Measurements from ENCODE around the gene SMURF2. TPM values are rescaled to one million over a fixed set of nuclear protein-coding genes. Genes with fewer than 3 reads are reported as not detected.

The SMURF2 gene
- total and polyA plus RNA-seq, 8 donors = 2.6 to 54.3 (median 17.2) TPM

DNA sequence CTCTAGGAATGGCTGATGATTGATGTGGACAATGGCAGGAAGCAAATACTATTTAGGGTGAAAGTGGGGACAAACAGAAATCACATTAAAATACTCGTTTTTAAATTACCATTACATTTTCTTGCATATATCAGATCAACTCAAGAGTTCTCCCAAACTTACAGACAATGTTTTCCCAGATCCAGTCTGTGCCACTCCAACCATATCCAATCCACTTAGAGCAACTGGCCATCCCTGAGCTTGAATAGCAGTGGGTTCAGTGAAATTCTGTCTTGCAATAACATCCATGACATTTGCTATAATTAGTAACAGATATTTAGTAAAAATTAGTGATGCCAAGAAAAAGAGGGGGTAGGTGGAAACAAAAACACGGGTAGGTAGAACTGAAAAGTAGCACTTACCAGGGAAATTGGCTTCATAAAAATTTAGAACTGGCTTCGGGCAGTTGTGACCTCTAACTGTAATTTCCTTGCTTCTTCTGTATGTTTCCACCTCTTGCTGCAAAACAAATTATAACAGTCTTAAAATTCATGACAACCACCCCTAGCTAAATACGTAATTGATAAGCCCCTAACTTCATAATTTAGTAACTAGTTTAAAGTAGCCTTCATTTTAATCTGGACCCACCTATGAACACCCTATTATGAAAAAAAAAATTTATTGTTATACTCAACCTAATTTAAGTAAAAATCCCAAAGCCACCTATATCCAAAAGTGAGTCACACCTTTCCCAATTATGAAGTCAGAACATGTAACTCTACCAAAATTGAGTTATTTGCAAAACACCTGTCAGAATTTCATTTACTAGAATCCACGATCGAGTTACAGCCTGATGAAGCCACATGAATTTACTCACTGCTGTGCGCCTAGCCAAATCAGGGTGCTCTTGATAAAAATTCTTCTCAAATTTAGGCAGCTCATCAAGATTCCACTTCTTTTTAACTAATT, 158.0 kb downstream of the SMURF2 start:
- whole genome bisulfite sequencing, 5 donors = 8 to 22% (median 14%) methylated on average over 7 of the region's 7 CpGs
- peak overlapping the region; percentile 62 to 89 (median 86) for H3K4me3 ChIP-seq
- H3K36me3 ChIP-seq = peaks cover 57 to 60% (median 58%) of the 10 kb centered on the region in 4 donors

DNA sequence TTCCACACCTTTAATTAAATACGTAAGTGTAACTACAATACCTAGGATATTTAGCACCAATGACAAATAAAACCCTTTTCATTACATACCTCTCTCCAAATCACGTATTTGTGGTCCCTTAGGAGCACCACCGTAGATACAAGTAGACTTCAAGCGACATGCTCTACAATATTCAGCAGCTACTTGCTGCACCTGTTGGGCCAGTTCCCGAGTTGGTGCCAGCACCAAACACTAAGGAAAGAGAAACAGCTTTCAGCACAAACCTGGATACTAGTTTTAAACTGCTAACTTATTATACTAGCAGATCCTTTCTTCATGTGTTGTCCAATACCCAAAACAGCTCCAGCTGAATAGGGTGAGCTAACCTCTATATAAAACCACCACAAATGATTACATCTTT, 158.8 kb downstream of the SMURF2 start:
- intact Hi-C loops (cut with DNase I; ENCODE audit: low total_unique reads) = no loop called here
- H3K27ac ChIP-seq = peak overlapping the region in 4 of 5 donors; percentile 33 to 100 (median 99)
- WGBS, 5 donors = 41 to 59% (median 47%) methylated on average over 5 of the region's 5 CpGs

More for the DNA sequence above, 158.0 kb downstream of the SMURF2 start:
- TF ChIP-seq POLR2A (IDR thresholded peaks at IDR 0.05) = no peak
- TF ChIP-seq POLR2AphosphoS5 (IDR thresholded peaks at IDR 0.05) = no peak
- TF ChIP-seq, protein P1, sequence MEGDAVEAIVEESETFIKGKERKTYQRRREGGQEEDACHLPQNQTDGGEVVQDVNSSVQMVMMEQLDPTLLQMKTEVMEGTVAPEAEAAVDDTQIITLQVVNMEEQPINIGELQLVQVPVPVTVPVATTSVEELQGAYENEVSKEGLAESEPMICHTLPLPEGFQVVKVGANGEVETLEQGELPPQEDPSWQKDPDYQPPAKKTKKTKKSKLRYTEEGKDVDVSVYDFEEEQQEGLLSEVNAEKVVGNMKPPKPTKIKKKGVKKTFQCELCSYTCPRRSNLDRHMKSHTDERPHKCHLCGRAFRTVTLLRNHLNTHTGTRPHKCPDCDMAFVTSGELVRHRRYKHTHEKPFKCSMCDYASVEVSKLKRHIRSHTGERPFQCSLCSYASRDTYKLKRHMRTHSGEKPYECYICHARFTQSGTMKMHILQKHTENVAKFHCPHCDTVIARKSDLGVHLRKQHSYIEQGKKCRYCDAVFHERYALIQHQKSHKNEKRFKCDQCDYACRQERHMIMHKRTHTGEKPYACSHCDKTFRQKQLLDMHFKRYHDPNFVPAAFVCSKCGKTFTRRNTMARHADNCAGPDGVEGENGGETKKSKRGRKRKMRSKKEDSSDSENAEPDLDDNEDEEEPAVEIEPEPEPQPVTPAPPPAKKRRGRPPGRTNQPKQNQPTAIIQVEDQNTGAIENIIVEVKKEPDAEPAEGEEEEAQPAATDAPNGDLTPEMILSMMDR (IDR thresholded peaks at IDR 0.05) = no peak
- intact Hi-C loops (cut with DNase I; ENCODE audit: low total_unique reads) = no loop called here
- peak in 1 of 2 donors; percentile 25 for DNase-seq
- no peaks in the 10 kb centered on the region for H3K27me3 ChIP-seq
- H3K9me3 ChIP-seq = no peaks in the 10 kb centered on the region
- peaks cover 47 to 73% (median 62%) of the 10 kb centered on the region in 4 donors for H3K4me1 ChIP-seq
- peak overlapping the region; percentile 32 to 100 (median 100) for H3K27ac ChIP-seq

DNA sequence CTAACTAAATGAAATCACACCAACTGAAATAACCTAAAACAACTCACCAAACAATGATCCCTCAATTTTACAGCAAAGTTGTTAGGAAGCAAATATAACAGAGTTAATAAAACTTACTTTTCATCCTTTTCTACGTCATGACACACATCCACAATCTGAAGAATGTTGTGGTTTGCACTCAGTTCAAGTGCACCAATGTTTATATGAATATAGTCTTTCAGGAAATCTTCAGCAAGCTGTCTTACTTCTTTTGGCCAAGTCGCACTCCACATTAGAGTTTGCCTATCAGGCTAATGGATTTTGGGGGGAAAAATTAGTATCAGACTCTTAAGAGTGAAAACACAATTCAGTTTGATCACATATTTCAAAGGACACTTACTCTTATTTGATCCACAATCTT, 159.3 kb downstream of the SMURF2 start:
- Histone ChIP-seq H3K36me3 (peaks cover 66 to 70% (median 68%) of the 10 kb centered on the region in 4 donors), H3K9me3 (no peaks in the 10 kb centered on the region), H3K27me3 (no peaks in the 10 kb centered on the region), H3K4me1 (peaks cover 45 to 73% (median 60%) of the 10 kb centered on the region in 4 donors), H3K4me3 (peak overlapping the region in 2 of 4 donors; percentile 62 to 89), H3K27ac (peak overlapping the region in 2 of 5 donors; percentile 100)
- TF ChIP-seq POLR2A (IDR thresholded peaks at IDR 0.05) (no peak), POLR2AphosphoS5 (IDR thresholded peaks at IDR 0.05) (no peak)
- DNase-seq = no peak
- intact Hi-C loops (cut with DNase I; ENCODE audit: low total_unique reads) = no loop called here
- WGBS, 5 donors = 45 to 75% (median 62%) methylated on average over 2 of the region's 2 CpGs

More for the DNA sequence above, 158.8 kb downstream of the SMURF2 start:
- DNase-seq = no peak
- Histone ChIP-seq H3K27me3 (no peaks in the 10 kb centered on the region), H3K36me3 (peaks cover 61 to 65% (median 63%) of the 10 kb centered on the region in 4 donors), H3K4me1 (peaks cover 48 to 73% (median 60%) of the 10 kb centered on the region in 4 donors), H3K9me3 (no peaks in the 10 kb centered on the region), H3K4me3 (peak overlapping the region; percentile 62 to 89 (median 86))
- TF ChIP-seq, protein P1 (IDR thresholded peaks at IDR 0.05) = no peak
- TF ChIP-seq POLR2AphosphoS5 (IDR thresholded peaks at IDR 0.05) (no peak), EP300 (IDR thresholded peaks at IDR 0.05) (no peak), POLR2A (IDR thresholded peaks at IDR 0.05) (no peak)

DNA sequence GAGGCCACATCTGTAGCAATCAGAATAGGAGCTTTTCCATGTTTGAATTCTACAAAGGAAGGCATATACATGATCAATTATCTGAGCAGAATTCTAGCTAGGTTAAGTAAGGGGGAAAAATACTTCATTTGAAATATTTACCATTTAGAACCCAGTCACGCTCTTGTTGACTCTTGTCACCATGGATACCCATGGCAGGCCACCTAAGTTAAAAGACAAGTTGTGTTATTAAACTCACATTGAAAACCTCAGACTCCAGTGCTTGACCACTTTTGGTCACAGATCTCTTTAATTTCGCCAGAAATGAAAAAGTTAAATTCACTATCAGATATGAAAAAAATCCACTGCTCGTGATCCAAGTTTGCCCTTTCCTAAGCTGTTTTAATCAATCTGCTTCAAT, 160.1 kb downstream of the SMURF2 start:
- WGBS, 5 donors = 48 to 68% (median 58%) methylated on average over 3 of the region's 3 CpGs
- Histone ChIP-seq H3K36me3 (peaks cover 68 to 74% (median 70%) of the 10 kb centered on the region in 4 donors), H3K27ac (peak overlapping the region in 3 of 5 donors; percentile 19 to 100 (median 24)), H3K4me1 (peaks cover 49 to 77% (median 65%) of the 10 kb centered on the region in 4 donors), H3K9me3 (no peaks in the 10 kb centered on the region), H3K4me3 (peak overlapping the region in 2 of 4 donors; percentile 16 to 89), H3K27me3 (no peaks in the 10 kb centered on the region)
- intact Hi-C loops (cut with DNase I; ENCODE audit: low total_unique reads) = no loop called here
- no peak for DNase-seq
- TF ChIP-seq EP300 (IDR thresholded peaks at IDR 0.05) (no peak), POLR2A (IDR thresholded peaks at IDR 0.05) (no peak), POLR2AphosphoS5 (IDR thresholded peaks at IDR 0.05) (no peak)
- TF ChIP-seq, protein P1 (IDR thresholded peaks at IDR 0.05) = no peak
